OCI-LY1 (cell line): ENCODE data around the gene TMBIM6.

ENCODE experiments used
- H2AFZ ChIP-seq: fragments of 200-600 bp; sonication (generic), shearing (Covaris generic); 2 replicates; pipeline ENCODE4 v1.6.0; 2014; ENCODE audit warnings: antibody characterized with exemption, mild to moderate bottlenecking, low read length
- H3F3A ChIP-seq: fragments of 200-600 bp; sonication (generic), shearing (Covaris generic); 2 replicates; pipeline ENCODE4 v1.6.0; 2014; ENCODE audit warnings: mild to moderate bottlenecking, antibody characterized with exemption, low read length, moderate library complexity; ENCODE audit not compliant: insufficient read depth
- H3K27ac ChIP-seq: fragments of 200-600 bp; sonication (generic); 2 replicates; pipeline ENCODE4 v1.5.1; 2014; ENCODE audit warnings: low read length, mixed run types, mild to moderate bottlenecking, low read depth; ENCODE audit not compliant: poor library complexity, severe bottlenecking
- H3K27me3 ChIP-seq: fragments of 200-600 bp; sonication (generic); 2 replicates; pipeline ENCODE4 v1.6.0; 2014; ENCODE audit warnings: antibody characterized with exemption, mild to moderate bottlenecking, low read length, moderate library complexity; ENCODE audit not compliant: insufficient read depth
- H3K36me3 ChIP-seq: fragments of 200-600 bp; sonication (generic); 2 replicates; pipeline ENCODE4 v1.6.1; 2014; ENCODE audit warnings: mild to moderate bottlenecking, antibody characterized with exemption, low read length, moderate library complexity, mixed read lengths; ENCODE audit not compliant: insufficient read depth
- H3K4me1 ChIP-seq: fragments of 200-600 bp; sonication (generic); 2 replicates; pipeline ENCODE4 v1.5.1; 2014; ENCODE audit warnings: mild to moderate bottlenecking, low read length, moderate library complexity; ENCODE audit not compliant: insufficient read depth, severe bottlenecking
- H3K4me2 ChIP-seq: fragments of 200-600 bp; sonication (generic), shearing (Covaris generic); 2 replicates; pipeline ENCODE4 v1.6.1; 2014; ENCODE audit warnings: low read length
- H3K4me3 ChIP-seq: fragments of 200-600 bp; sonication (generic); 2 replicates; pipeline ENCODE4 v1.5.1; 2014; ENCODE audit warnings: low read length, low read depth, mild to moderate bottlenecking, mixed read lengths; ENCODE audit not compliant: poor library complexity, severe bottlenecking
- H3K79me2 ChIP-seq: fragments of 200-600 bp; shearing (Covaris generic); 2 replicates; pipeline ENCODE4 v1.6.1; 2016; ENCODE audit warnings: mixed run types, low read length, mixed read lengths; ENCODE audit not compliant: insufficient read depth
- H3K9ac ChIP-seq: fragments of 200-600 bp; sonication (generic), shearing (Covaris generic); 2 replicates; pipeline ENCODE4 v1.6.1; 2014; ENCODE audit warnings: mild to moderate bottlenecking, low read length, mixed read lengths
- H3K9me2 ChIP-seq: fragments of 200-600 bp; sonication (generic), shearing (Covaris generic); 2 replicates; pipeline ENCODE4 v1.6.1; 2014; ENCODE audit warnings: low read depth, mild to moderate bottlenecking, low read length, mixed read lengths
- H3K9me3 ChIP-seq: fragments of 200-600 bp; shearing (Covaris generic); 2 replicates; pipeline ENCODE4 v1.6.1; 2014; ENCODE audit warnings: low read length, mixed read lengths
- H4K20me1 ChIP-seq: fragments of 200-600 bp; sonication (generic), shearing (Covaris generic); 2 replicates; pipeline ENCODE4 v1.6.0; 2016; ENCODE audit warnings: mild to moderate bottlenecking, low read length; ENCODE audit not compliant: insufficient read depth
- CTCF ChIP-seq: fragments of 200-600 bp; sonication (generic), shearing (Covaris generic); IDR thresholded peaks from 2 replicates; pipeline ENCODE4 v1.5.1; 2017; ENCODE audit warnings: mild to moderate bottlenecking, antibody characterized with exemption, low read length, moderate library complexity, mixed read lengths
- EZH2 ChIP-seq: fragments of 200-600 bp; sonication (generic), shearing (Covaris generic); IDR thresholded peaks from 2 replicates; pipeline ENCODE4 v1.8.0; 2017; ENCODE audit warnings: borderline replicate concordance, mixed run types, mild to moderate bottlenecking, antibody characterized with exemption, low read length, moderate library complexity, mixed read lengths

TMBIM6 gene

GRCh38 chr12:49792181-49792970, 51.0 kb downstream of the TMBIM6 start:
- no peaks in the 10 kb centered on the region for H3K4me1 ChIP-seq
- no peaks in the 10 kb centered on the region for H4K20me1 ChIP-seq
- peaks cover 1% of the 10 kb centered on the region for H3K36me3 ChIP-seq
- no peaks in the 10 kb centered on the region for H3F3A ChIP-seq
- H3K27ac ChIP-seq = no peak overlapping the region
- H3K4me2 ChIP-seq = no peak overlapping the region
- TF ChIP-seq EZH2 (no peak), CTCF (no peak)
- H3K9me2 ChIP-seq = no peaks in the 10 kb centered on the region
- H2AFZ ChIP-seq = no peak overlapping the region
- H3K27me3 ChIP-seq = no peaks in the 10 kb centered on the region
- H3K4me3 ChIP-seq = no peak overlapping the region
- 0 out of 2 replicates have a peak, but pooled peaks cover 3% of the 10 kb centered on the region for H3K9me3 ChIP-seq
- H3K79me2 ChIP-seq = no peaks in the 10 kb centered on the region
- no peak overlapping the region for H3K9ac ChIP-seq

- Histone ChIP-seq H3K79me2 (no peaks in the 10 kb centered on the region), H3K9ac (no peak overlapping the region), H3K9me3 (no peaks in the 10 kb centered on the region), H3K9me2 (no peaks in the 10 kb centered on the region), H3K27me3 (no peaks in the 10 kb centered on the region), H3K4me3 (no peak overlapping the region), H3K4me2 (no peak overlapping the region), H3K27ac (no peak overlapping the region), H3F3A (no peaks in the 10 kb centered on the region), H3K4me1 (no peaks in the 10 kb centered on the region), H2AFZ (no peak overlapping the region), H4K20me1 (no peaks in the 10 kb centered on the region), H3K36me3 (peaks cover 5% of the 10 kb centered on the region; the same call in 1 of the 2 replicates)
- TF ChIP-seq CTCF = no peak
- TF ChIP-seq EZH2 = no peak
Measured at GRCh38 chr12:49792976-49793580, 51.7 kb downstream of the TMBIM6 start.

GRCh38 chr12:49793620-49794019, 52.3 kb downstream of the TMBIM6 start:
- H4K20me1 ChIP-seq = no peaks in the 10 kb centered on the region
- no peaks in the 10 kb centered on the region for H3K27me3 ChIP-seq
- no peaks in the 10 kb centered on the region for H3K9me2 ChIP-seq
- H3K4me2 ChIP-seq = no peak overlapping the region
- no peaks in the 10 kb centered on the region for H3K4me1 ChIP-seq
- no peak overlapping the region for H3K9ac ChIP-seq
- TF ChIP-seq EZH2 = no peak
- TF ChIP-seq CTCF = no peak
- H2AFZ ChIP-seq = no peak overlapping the region
- no peaks in the 10 kb centered on the region for H3K79me2 ChIP-seq
- H3F3A ChIP-seq = no peaks in the 10 kb centered on the region
- H3K9me3 ChIP-seq = no peaks in the 10 kb centered on the region
- H3K36me3 ChIP-seq = peaks cover 5% of the 10 kb centered on the region; the same call in 1 of the 2 replicates
- H3K4me3 ChIP-seq = no peak overlapping the region
- H3K27ac ChIP-seq = no peak overlapping the region
